Measurements from ENCODE around the gene KRTAP12-3.
"Not testable (repeated sequence)": the region's sequence is repeated elsewhere in the genome, so short reads cannot be mapped to it uniquely, and the experiment has no call there.

Gene KRTAP12-3

DNA sequence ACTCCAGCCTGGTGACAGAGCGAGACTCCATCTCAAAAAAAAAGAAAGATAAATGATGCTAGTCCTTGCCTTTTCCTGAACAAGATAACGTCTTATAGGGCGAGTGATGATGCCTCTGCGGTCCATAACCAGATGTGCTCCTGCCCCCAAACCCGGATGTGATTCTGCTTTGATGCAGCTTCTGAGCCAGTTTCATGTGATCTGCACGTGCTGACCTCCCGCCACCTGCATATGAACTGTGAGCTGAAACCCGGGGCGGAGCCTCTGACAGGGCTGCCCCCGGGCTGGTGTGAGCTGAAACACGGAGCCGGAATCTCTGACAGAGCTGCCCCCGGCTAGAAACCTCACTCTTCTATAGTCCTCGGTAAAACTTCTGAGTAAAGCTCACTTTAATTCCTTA, 4.6 kb upstream of the KRTAP12-3 start:
- no peak for DNase-seq

DNA sequence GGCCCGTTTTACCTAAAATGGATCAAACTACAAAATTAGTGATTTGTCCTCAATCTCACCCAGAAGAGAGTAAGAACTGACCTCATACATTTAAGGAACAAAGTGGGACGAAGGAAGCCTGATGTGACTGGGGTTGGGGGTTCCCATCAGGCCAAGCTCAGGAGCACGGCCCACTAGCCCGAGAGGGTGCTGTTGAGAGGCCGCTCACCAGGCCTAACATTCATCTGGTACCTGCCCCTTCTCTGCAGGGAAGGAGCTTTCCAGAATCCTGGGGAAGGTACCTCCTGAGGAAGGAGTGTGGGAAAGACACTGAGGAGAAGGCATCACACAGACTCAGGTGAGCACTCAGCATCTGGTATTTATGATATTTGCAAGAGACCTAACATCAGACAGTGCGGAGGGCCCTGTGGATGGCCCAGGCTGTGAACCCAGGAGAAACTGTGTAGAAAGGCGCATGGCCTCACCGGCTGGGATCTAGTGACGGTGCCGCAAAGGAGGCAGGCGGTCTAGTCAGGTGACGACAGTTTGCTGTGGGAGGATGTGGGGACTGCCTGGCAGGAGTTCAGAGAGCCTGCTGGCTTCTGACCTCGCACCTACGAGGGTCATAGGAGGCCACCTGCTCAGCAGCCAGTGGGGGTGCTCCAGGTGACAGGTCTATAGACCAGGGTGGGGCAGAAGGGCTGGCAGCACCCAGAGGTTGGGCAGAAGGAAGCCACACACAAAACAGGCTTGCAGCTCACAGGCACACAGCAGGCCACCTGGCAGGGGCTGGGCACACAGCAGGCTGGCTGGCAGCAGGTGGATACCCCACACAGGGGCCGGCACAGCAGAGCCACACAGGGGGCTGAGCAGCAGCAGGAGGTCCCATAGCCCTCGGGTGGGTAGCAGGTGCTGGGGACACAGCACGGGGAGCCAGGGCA, 3.8 kb upstream of the KRTAP12-3 start:
- DNase-seq, result peak; percentile 36 to 85

DNA sequence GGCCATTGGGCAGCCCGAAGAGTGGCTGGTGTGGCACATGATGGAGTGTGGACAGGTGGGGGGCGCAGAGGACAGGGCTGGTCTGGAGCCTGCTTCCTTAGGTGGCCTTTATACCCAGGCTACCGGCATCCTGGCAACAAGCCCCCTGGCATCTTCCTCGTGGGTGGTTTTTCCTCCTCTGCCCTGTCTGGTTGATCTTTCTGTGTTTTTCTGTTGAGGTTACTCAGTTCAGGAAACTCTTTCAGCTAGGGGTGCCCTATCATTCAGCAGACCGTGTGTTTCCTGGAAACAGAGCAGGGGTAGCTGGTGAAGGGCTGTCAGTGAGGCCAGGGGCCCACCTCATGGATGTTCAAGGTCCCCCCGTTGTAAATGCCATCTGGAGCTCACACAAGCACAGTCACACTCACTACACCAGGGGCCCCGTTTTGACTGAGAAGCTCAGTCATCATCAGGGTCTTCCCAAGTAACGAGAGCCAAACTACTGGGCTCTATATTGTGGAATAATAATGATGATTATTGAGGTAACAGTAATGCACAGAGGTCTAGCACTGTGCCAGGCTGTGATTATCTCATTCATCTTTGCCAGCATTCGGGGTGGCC, 3.1 kb upstream of the KRTAP12-3 start, which contains the start of gene KRTAP12-4:
TSS of gene KRTAP12-4 (minus strand) at position 84 of the 600 bp plus-strand sequence. CDS start at position 39, 45 bp downstream.
- DNase-seq, result no peak

DNA sequence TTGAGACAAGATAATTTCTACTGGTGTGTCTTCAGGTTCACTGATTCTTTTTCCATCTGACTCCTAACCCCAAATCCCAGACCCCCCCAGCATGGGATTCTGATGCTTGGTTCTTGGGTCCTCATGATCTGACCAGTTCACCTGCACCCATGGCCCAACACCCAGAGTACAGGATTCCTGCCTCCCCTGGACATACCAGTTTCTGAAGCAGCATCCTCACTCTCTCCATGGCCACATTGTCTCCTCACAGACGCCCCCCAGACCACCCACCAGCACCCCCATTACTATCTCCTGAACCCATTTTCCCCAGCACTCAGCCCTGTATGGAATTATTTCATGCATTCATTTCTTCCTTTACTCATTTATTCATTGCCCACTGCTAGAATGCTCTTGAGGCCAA, 864 bp upstream of the KRTAP12-3 start:
- DNase-seq, result no peak

GRCh38 chr21:44658541-44658910, 794 bp downstream of the KRTAP12-3 start:
- no peak for DNase-seq

DNA sequence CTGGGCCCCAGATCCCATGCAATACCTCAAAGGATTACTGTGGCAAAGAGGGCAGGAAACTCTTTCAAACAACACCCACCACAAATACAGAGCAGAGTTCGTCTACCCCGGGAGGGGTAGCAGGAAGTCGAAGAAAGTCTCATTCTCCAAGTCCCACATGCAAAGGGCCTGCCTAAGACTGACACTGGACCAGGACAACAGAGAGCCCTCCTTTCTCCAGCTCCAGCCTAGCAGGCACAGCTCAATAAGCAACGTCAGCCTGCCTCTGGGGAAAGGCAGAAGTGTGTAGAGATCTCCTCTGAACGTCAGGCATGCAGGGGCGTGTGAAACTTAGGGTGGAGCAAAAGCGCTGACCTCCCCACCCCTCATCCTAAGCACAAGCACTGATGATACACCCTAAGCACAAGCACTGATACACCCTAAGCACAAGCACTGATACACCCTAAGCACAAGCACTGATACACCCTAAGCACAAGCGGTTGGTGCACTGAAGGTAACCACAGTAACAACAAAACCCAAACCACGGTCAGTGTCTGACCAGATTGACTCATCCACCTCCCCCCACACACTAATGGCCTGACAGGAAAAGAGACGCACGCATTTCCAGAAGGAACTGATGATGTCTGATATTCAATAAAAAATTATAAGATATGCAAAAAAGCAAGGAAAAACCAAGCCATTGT, 1.3 kb downstream of the KRTAP12-3 start:
- DNase-seq, result no peak

- not testable (repeated sequence) for DNase-seq
These were observed 3.8 kb downstream of the KRTAP12-3 start for GRCh38 chr21:44661567-44661966.

- DNase-seq, result no peak
These were observed 7.0 kb downstream of the KRTAP12-3 start for GRCh38 chr21:44664691-44665090.

- peak; percentile 37 to 78 for DNase-seq
These were observed 8.9 kb downstream of the KRTAP12-3 start, which contains the start of gene KRTAP12-2 for GRCh38 chr21:44666401-44667320. Gene KRTAP12-2, minus strand, starts transcription at chr21:44666927. Its CDS starts 41 bp downstream, at chr21:44666886.

DNA sequence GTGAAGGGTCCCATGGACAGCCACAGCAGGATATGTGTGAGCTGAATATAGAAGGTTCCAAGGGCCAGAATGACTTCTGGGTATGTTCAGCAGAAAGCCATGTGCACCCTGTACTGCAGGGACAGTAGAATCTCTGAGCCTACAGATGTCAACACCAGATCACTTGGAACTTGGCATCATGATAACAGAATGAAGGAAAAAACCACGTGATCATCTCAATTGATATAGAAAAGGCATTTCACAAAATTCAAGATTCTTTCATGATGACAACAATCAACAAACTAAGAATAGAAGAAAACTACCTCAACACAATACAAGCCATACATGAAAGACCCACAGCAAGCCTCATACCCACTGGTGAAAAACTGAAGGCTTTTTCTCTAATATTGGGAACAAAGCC, 9.9 kb downstream of the KRTAP12-3 start:
- no peak for DNase-seq

- DNase-seq, result no peak
These were observed 13.1 kb downstream of the KRTAP12-3 start for GRCh38 chr21:44670642-44671432.

DNA sequence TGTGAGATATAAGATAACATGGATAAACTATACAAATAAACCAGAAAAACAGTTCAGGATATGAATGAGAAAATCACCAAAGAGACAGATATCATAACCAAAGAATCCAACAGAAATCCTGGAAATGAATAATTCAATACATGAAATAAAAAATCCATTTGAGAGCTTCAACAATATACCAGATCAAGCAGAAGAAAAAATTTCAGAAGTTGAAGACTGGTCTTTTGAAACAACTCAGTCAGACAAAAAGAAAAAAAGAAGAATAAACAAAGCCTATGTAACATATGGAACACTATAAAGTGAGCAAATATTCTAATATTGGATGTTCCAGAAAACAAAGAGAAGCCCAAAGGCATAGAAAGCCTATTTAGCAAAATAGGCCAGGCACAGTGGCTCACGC, 14.2 kb downstream of the KRTAP12-3 start:
- DNase-seq, result no peak

DNA sequence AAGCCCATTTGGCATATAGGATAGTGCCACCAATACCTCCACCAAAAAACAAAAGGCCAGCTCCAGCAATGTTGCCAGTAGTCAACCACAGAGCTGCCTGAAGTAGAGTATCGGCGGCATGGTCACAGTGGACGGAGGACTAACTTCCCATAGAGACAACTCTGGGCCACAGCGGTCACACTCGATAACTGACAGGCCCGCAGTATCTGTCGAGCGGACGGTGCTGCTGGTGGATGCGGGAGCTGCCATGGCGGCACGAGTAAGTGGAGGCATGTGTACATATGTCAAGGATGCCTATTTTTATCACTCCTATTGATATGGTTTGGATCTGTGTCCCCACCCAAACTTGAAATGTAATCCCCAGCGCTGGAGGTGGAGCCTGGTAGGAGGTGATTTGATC, 20.1 kb downstream of the KRTAP12-3 start:
- DNase-seq, result no peak

- DNase-seq, result no peak
These were observed 23.4 kb downstream of the KRTAP12-3 start for GRCh38 chr21:44681152-44681551.

DNA sequence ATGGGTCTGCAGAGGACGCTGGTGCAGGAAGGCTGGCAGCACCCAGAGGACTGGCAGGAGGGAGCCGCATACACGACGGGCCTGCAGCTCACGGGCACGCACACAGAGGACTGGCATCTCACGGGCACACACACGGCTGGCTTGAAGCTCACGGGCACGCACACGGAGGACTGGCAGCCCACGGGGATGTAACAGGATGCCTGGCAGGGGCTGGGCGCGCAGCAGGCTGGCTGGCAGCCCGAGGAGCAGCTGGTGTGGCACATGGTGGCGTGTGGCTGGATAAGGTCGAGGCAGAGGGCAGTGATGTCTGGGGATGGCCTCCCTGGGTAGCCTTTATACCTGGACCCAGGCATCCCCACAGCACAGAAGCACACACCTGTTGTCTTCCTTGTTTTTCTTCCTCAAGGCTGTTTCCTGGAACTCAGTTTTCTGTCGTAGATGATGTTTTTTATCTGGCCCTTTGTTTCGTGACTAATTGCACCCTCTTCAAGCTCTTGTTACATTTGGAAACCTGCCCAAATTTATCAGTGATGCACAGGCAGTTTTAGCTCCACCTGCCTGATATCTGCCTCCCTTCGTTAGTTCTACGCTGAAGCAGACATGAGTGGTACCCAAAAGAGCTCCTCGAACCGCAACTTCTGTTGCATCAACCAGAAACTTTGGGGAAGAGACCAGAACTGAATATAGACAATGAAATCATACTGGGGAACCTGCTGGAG, 24.3 kb downstream of the KRTAP12-3 start, which contains the start of gene KRTAP12-1:
TSS of gene KRTAP12-1 (minus strand) at position 303 of the 719 bp plus-strand sequence. CDS start at position 263, 40 bp downstream.
- DNase-seq, result peak; percentile 62 to 82

- DNase-seq, result no peak
These were observed 24.9 kb downstream of the KRTAP12-3 start for GRCh38 chr21:44682580-44683151.

GRCh38 chr21:44684077-44684476, 26.3 kb downstream of the KRTAP12-3 start:
- no peak for DNase-seq

- DNase-seq, result no peak
These were observed 26.8 kb downstream of the KRTAP12-3 start for GRCh38 chr21:44684483-44684882.

GRCh38 chr21:44685050-44685449, 27.3 kb downstream of the KRTAP12-3 start:
- not testable (repeated sequence) for DNase-seq

Data from NCI-H2081 (cell line).